ENCODE data around the gene ZNF335. TPM values are rescaled to one million over a fixed set of nuclear protein-coding genes. Genes with fewer than 3 reads are reported as not detected.

Gene ZNF335
- total RNA-seq, 1 donor from 2014 or later: 28.5 TPM

GRCh38 chr20:45919542-45920399 lies 52.2 kb downstream of the ZNF335 start:
- DNase-seq (ENCODE audit: low spot score, unreplicated experiment): no peak
- Mint-ChIP-seq H3K27ac (no peak overlapping the region), H3K4me3 (ENCODE audit: low read depth) (no peak overlapping the region)

GRCh38 chr20:45918779-45919537 lies 53.0 kb downstream of the ZNF335 start:
- Mint-ChIP-seq H3K4me1 (ENCODE audit: low read depth) (no peaks in the 10 kb centered on the region), H3K36me3 (ENCODE audit: insufficient read depth) (no peaks in the 10 kb centered on the region), H3K27ac (no peak overlapping the region), H3K27me3 (peaks cover 13% of the 10 kb centered on the region), H3K4me3 (ENCODE audit: low read depth) (no peak overlapping the region), H3K9me3 (ENCODE audit: low read depth) (no peaks in the 10 kb centered on the region)
- DNase-seq (ENCODE audit: low spot score, unreplicated experiment): no peak
- no peak for TF ChIP-seq CTCF (IDR thresholded peaks at IDR 0.05; ENCODE audit: unreplicated experiment)

More at GRCh38 chr20:45919542-45920399, 52.2 kb downstream of the ZNF335 start:
- TF ChIP-seq CTCF (IDR thresholded peaks at IDR 0.05; ENCODE audit: unreplicated experiment): no peak
- Mint-ChIP-seq H3K36me3 (ENCODE audit: insufficient read depth) (no peaks in the 10 kb centered on the region), H3K27me3 (peaks cover 13% of the 10 kb centered on the region), H3K4me1 (ENCODE audit: low read depth) (no peaks in the 10 kb centered on the region), H3K9me3 (ENCODE audit: low read depth) (no peaks in the 10 kb centered on the region)

- no peak for DNase-seq (ENCODE audit: low spot score, unreplicated experiment)
- Mint-ChIP-seq H3K36me3 (ENCODE audit: insufficient read depth) (no peaks in the 10 kb centered on the region), H3K9me3 (ENCODE audit: low read depth) (no peaks in the 10 kb centered on the region), H3K27me3 (peaks cover 13% of the 10 kb centered on the region), H3K4me3 (ENCODE audit: low read depth) (no peak overlapping the region), H3K4me1 (ENCODE audit: low read depth) (no peaks in the 10 kb centered on the region), H3K27ac (no peak overlapping the region)
- TF ChIP-seq CTCF (IDR thresholded peaks at IDR 0.05; ENCODE audit: unreplicated experiment): no peak
Observed at GRCh38 chr20:45918182-45918737, 53.7 kb downstream of the ZNF335 start.

GRCh38 chr20:45917790-45918141 lies 54.2 kb downstream of the ZNF335 start:
- no peaks in the 10 kb centered on the region for H3K36me3 Mint-ChIP-seq (ENCODE audit: insufficient read depth)
- no peak for DNase-seq (ENCODE audit: low spot score, unreplicated experiment)
- H3K4me3 Mint-ChIP-seq (ENCODE audit: low read depth): no peak overlapping the region
- no peaks in the 10 kb centered on the region for H3K4me1 Mint-ChIP-seq (ENCODE audit: low read depth)
- no peaks in the 10 kb centered on the region for H3K9me3 Mint-ChIP-seq (ENCODE audit: low read depth)
- no peak overlapping the region for H3K27ac Mint-ChIP-seq
- TF ChIP-seq CTCF (IDR thresholded peaks at IDR 0.05; ENCODE audit: unreplicated experiment): no peak
- H3K27me3 Mint-ChIP-seq: peaks cover 13% of the 10 kb centered on the region

GRCh38 chr20:45913116-45913515 lies 58.9 kb downstream of the ZNF335 start:
- Mint-ChIP-seq H3K27me3 (peaks cover 3% of the 10 kb centered on the region), H3K4me3 (ENCODE audit: low read depth) (no peak overlapping the region)
- TF ChIP-seq CTCF (IDR thresholded peaks at IDR 0.05; ENCODE audit: unreplicated experiment): no peak

More at GRCh38 chr20:45913116-45913515, 58.9 kb downstream of the ZNF335 start:
- Mint-ChIP-seq H3K36me3 (ENCODE audit: insufficient read depth) (peaks cover 2% of the 10 kb centered on the region), H3K9me3 (ENCODE audit: low read depth) (no peaks in the 10 kb centered on the region), H3K27ac (no peak overlapping the region), H3K4me1 (ENCODE audit: low read depth) (peaks cover 2% of the 10 kb centered on the region)
- no peak for DNase-seq (ENCODE audit: low spot score, unreplicated experiment)

All from progenitor cell of endocrine pancreas (in vitro differentiated cells).